ENCODE measurements around the gene PEAR1. TPM values are rescaled to one million over a fixed set of nuclear protein-coding genes. Genes with fewer than 3 reads are reported as not detected.

Gene PEAR1
- total and polyA plus RNA-seq, 2 of the 4 experiments (the other 2 are of a cell fraction): 2.0 to 44.4 TPM

DNA sequence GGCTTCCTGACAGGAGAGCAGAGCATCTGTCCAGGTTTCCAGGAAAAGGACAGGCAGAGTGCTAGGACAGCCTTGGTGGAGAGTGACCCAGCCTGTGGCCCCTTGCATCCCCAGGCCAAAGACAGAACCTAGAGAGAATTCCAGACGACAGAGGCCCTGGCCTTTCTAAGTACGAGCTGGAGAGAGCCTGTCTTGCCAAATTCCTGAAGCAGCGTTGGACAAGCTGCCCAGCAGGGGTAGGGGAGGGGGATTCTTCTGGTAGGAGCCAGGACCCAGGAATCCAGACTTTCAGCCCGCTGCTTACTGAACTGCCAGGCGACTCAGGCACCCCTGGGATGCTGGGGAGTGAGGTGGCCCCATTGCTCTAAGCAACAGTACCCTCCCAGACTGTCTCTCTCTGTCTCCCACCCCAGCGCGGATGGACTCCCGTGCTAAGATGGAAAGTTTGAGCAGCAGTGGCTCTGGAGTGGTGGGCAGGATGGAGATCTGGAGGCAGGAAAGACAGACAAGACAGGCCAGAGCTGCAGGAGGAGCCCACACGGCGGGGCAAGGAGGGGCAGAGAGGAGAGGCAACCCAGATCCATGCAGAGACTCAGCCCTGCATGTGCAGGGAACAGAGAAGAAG is 8.8 kb upstream of the PEAR1 start:
- dilution Hi-C loops (cut with HindIII; ENCODE audit: low sequenced_read_pairs, unreplicated experiment): no loop called here
- H2BK20ac ChIP-seq (ENCODE audit: low read depth, low read length): no peak overlapping the region
- H4K8ac ChIP-seq (ENCODE audit: low read depth in 2 of 2, low read length in 2 of 2): no peak overlapping the region
- no peak overlapping the region for H2BK15ac ChIP-seq (ENCODE audit: low read depth, low read length)
- H3K36me3 ChIP-seq (ENCODE audit: control insufficient read depth, insufficient read depth, low read length): no peaks in the 10 kb centered on the region
- H3K9ac ChIP-seq (ENCODE audit: low read depth, low read length): no peak overlapping the region
- H3K27ac ChIP-seq (ENCODE audit: insufficient read depth, low read length): no peak overlapping the region
- in situ Hi-C loops (cut with MboI; ENCODE audit: low sequenced_read_pairs): loop anchor here (10.0 kb wide), 1 partner anchor 190 kb away; no protein-coding TSS in a partner anchor
- DNase-seq (no peak), ATAC-seq (ENCODE audit: low read depth) (no peak; the same call in 1 of the 2 replicates)
- H4K91ac ChIP-seq (ENCODE audit: insufficient read depth, low read depth, low read length): no peak overlapping the region
- no peak overlapping the region for H3K56ac ChIP-seq (ENCODE audit: extremely low read depth, insufficient read depth, low read length)
- H3K79me1 ChIP-seq (ENCODE audit: low read depth in 1 of 2, low read length in 2 of 2): no peaks in the 10 kb centered on the region
- no TSS peak for BruUV-seq (replicated peaks)
- no peak overlapping the region for H2AK9ac ChIP-seq (replicated peaks; ENCODE audit: low read depth, low read length, poor library complexity)
- no peak overlapping the region for H3K4ac ChIP-seq (ENCODE audit: low read depth, low read length)
- no peaks in the 10 kb centered on the region for H3K9me3 ChIP-seq (ENCODE audit: control insufficient read depth, insufficient read depth, low read length)
- no peak overlapping the region; the same call in 1 of the 2 replicates for H2AK5ac ChIP-seq (ENCODE audit: low read depth, low read length)
- POLR2A ChIA-PET (ENCODE audit: unreplicated experiment): no interaction called here
- no peaks in the 10 kb centered on the region for H3K9me1 ChIP-seq (ENCODE audit: insufficient read depth, low read length)
- H2BK120ac ChIP-seq (ENCODE audit: low read depth, low read length): no peak overlapping the region
- intact Hi-C loops (cut with micrococcal nuclease): no loop called here
- H3K4me2 ChIP-seq (ENCODE audit: low read depth, low read length): no peak overlapping the region
- H3K4me3 ChIP-seq (ENCODE audit: insufficient read depth, low read depth, low read length): no peak overlapping the region
- no peaks in the 10 kb centered on the region for H3K4me1 ChIP-seq (ENCODE audit: control insufficient read depth, insufficient read depth, low read length)
- no peak overlapping the region for H3K14ac ChIP-seq (replicated peaks; ENCODE audit: low read depth, low read length)
- TF ChIP-seq, protein P1, sequence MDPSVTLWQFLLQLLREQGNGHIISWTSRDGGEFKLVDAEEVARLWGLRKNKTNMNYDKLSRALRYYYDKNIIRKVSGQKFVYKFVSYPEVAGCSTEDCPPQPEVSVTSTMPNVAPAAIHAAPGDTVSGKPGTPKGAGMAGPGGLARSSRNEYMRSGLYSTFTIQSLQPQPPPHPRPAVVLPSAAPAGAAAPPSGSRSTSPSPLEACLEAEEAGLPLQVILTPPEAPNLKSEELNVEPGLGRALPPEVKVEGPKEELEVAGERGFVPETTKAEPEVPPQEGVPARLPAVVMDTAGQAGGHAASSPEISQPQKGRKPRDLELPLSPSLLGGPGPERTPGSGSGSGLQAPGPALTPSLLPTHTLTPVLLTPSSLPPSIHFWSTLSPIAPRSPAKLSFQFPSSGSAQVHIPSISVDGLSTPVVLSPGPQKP (IDR thresholded peaks at IDR 0.05; ENCODE audit: borderline replicate concordance, low read depth, low read length): no peak
- TF ChIP-seq RAD21 (IDR thresholded peaks at IDR 0.05; ENCODE audit: low read length): no peak
- TF ChIP-seq CEBPB (IDR thresholded peaks at IDR 0.05; ENCODE audit: low read depth, low read length): no peak
- no peak for TF ChIP-seq RCOR1 (IDR thresholded peaks at IDR 0.05; ENCODE audit: insufficient replicate concordance, low read length)
- TF ChIP-seq RFX5 (IDR thresholded peaks at IDR 0.05; ENCODE audit: low read depth, low read length): no peak
- TF ChIP-seq MAFK (IDR thresholded peaks at IDR 0.05; ENCODE audit: low read depth, low read length): no peak
- TF ChIP-seq, protein P2, sequence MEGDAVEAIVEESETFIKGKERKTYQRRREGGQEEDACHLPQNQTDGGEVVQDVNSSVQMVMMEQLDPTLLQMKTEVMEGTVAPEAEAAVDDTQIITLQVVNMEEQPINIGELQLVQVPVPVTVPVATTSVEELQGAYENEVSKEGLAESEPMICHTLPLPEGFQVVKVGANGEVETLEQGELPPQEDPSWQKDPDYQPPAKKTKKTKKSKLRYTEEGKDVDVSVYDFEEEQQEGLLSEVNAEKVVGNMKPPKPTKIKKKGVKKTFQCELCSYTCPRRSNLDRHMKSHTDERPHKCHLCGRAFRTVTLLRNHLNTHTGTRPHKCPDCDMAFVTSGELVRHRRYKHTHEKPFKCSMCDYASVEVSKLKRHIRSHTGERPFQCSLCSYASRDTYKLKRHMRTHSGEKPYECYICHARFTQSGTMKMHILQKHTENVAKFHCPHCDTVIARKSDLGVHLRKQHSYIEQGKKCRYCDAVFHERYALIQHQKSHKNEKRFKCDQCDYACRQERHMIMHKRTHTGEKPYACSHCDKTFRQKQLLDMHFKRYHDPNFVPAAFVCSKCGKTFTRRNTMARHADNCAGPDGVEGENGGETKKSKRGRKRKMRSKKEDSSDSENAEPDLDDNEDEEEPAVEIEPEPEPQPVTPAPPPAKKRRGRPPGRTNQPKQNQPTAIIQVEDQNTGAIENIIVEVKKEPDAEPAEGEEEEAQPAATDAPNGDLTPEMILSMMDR (conservative IDR thresholded peaks at IDR 0.05; ENCODE audit: low read depth, low read length): no peak
- TF ChIP-seq POLR2A (IDR thresholded peaks at IDR 0.05; ENCODE audit: low read depth, low read length): no peak
- no peak for TF ChIP-seq NFE2L2 (IDR thresholded peaks at IDR 0.05; ENCODE audit: low read depth, low read length)
- TF ChIP-seq SMC3 (IDR thresholded peaks at IDR 0.05; ENCODE audit: low read depth, low read length): no peak
- no peaks in the 10 kb centered on the region; the same call in 1 of the 2 replicates for H4K20me1 ChIP-seq (ENCODE audit: insufficient read depth, low read length)
- no peak overlapping the region for H4K5ac ChIP-seq (ENCODE audit: low read depth, low read length)
- WGBS, 2 experiments (ENCODE audit: extremely low coverage in 2 of 2, insufficient read length in 1 of 2): 10% methylated on average over 2 of the region's 10 CpGs; no CpG with 5 or more reads in 1 of the 2 experiments
- CTCF ChIA-PET: interaction anchor here (1.1 to 1.4 kb wide), 2 partner anchors 35 to 47 kb away, joined by 3 to 4 read pairs; partner anchors contain the start of gene LRRC71
- H2AFZ ChIP-seq (replicated peaks; ENCODE audit: low read length, poor library complexity): no peak overlapping the region
- no peak overlapping the region for H2BK5ac ChIP-seq (ENCODE audit: low read depth, low read length, poor library complexity, severe bottlenecking)
- no peak overlapping the region for H3K18ac ChIP-seq (ENCODE audit: low read depth, low read length)
- peaks cover 89% of the 10 kb centered on the region for H3K27me3 ChIP-seq (ENCODE audit: control insufficient read depth, insufficient read depth, low read length)
- no peak overlapping the region for H3K23ac ChIP-seq (ENCODE audit: low read depth, low read length)

Data from IMR-90 (cell line).